Astrocyte (in vitro differentiated cells and primary cell): ENCODE data around the gene ADAMTS9. TPM values are rescaled to one million over a fixed set of nuclear protein-coding genes. Genes with fewer than 3 reads are reported as not detected.

ENCODE experiments used
- DNase-seq: peaks from one replicate; pipeline ENCODE4 v3.0.0-alpha.2; 2010; ENCODE audit warnings: low read depth
- FAIRE-seq: peaks from 2 replicates; lab custom pipeline; 2011; peaks lifted over from hg19 to GRCh38; lab: Jason Lieb, UNC
- H2AFZ ChIP-seq: 2 replicates; pipeline ENCODE4 v1.6.0; 2012; ENCODE audit warnings: low read depth, low read length, inconsistent platforms
- H3K27ac ChIP-seq: 2 replicates; pipeline ENCODE4 v1.5.1; 2011; ENCODE audit warnings: low read depth, low read length, inconsistent platforms
- H3K27me3 ChIP-seq: 2 replicates; pipeline ENCODE4 v1.6.0; 2011; ENCODE audit warnings: low read length, inconsistent platforms; ENCODE audit not compliant: insufficient read depth
- H3K36me3 ChIP-seq: 2 replicates; pipeline ENCODE4 v1.5.1; 2011; ENCODE audit warnings: low read length, inconsistent platforms; ENCODE audit not compliant: insufficient read depth
- H3K4me1 ChIP-seq: 2 replicates; pipeline ENCODE4 v1.5.1; 2011; ENCODE audit warnings: low read length, inconsistent platforms; ENCODE audit not compliant: insufficient read depth
- H3K4me2 ChIP-seq: 2 replicates; pipeline ENCODE4 v1.6.0; 2012; ENCODE audit warnings: low read length, inconsistent platforms
- H3K4me3 ChIP-seq: 2 replicates; pipeline ENCODE4 v1.5.1; 2011; ENCODE audit warnings: low read depth, mild to moderate bottlenecking, low read length, inconsistent platforms; ENCODE audit not compliant: insufficient read depth
- H3K79me2 ChIP-seq: 2 replicates; pipeline ENCODE4 v1.6.0; 2012; ENCODE audit warnings: mild to moderate bottlenecking, low read length, inconsistent platforms; ENCODE audit not compliant: insufficient read depth
- H3K9ac ChIP-seq: 2 replicates; pipeline ENCODE4 v1.6.0; 2012; ENCODE audit warnings: mild to moderate bottlenecking, low read length, inconsistent platforms
- H3K9me3 ChIP-seq: 2 replicates; pipeline ENCODE4 v1.5.1; 2012; ENCODE audit warnings: low read depth, mild to moderate bottlenecking, low read length, inconsistent platforms; ENCODE audit not compliant: insufficient read depth
- H4K20me1 ChIP-seq: 2 replicates; pipeline ENCODE4 v1.6.0; 2012; ENCODE audit warnings: low read length, inconsistent platforms; ENCODE audit not compliant: insufficient read depth
- H3K27ac Mint-ChIP-seq: one replicate; pipeline ENCODE4 v1.8.0; 2021; ENCODE audit warnings: mild to moderate bottlenecking, mixed read lengths; ENCODE audit not compliant: unreplicated experiment
- H3K27me3 Mint-ChIP-seq: one replicate; pipeline ENCODE4 v1.8.0; 2021; ENCODE audit warnings: low read depth, mixed read lengths; ENCODE audit not compliant: unreplicated experiment
- H3K36me3 Mint-ChIP-seq: one replicate; pipeline ENCODE4 v1.8.0; 2021; ENCODE audit warnings: low read depth, mixed read lengths; ENCODE audit not compliant: unreplicated experiment
- H3K4me1 Mint-ChIP-seq: one replicate; pipeline ENCODE4 v1.8.0; 2021; ENCODE audit warnings: low read depth, mixed read lengths; ENCODE audit not compliant: unreplicated experiment
- H3K4me3 Mint-ChIP-seq: one replicate; pipeline ENCODE4 v1.8.0; 2021; ENCODE audit warnings: mild to moderate bottlenecking, moderate library complexity, mixed read lengths; ENCODE audit not compliant: unreplicated experiment
- H3K9me3 Mint-ChIP-seq: one replicate; pipeline ENCODE4 v1.8.0; 2021; ENCODE audit warnings: mild to moderate bottlenecking, mixed read lengths; ENCODE audit not compliant: unreplicated experiment
- EZH2 ChIP-seq: IDR thresholded peaks from 2 replicates; pipeline ENCODE4 v1.6.1; 2012; ENCODE audit warnings: mild to moderate bottlenecking, low read length, inconsistent platforms; ENCODE audit not compliant: insufficient read depth
- total RNA-seq: library from RNA; stranded (reverse); gene quantifications from 2 replicates; pipeline ENCODE4 v1.2.1, GENCODE V29; 2021
- TF ChIP-seq, protein P1 (sequence below): IDR thresholded peaks from 2 replicates; pipeline ENCODE4 v1.5.1; 2011; ENCODE audit warnings: low read depth, mild to moderate bottlenecking, inconsistent platforms, low read length, moderate library complexity; ENCODE audit not compliant: insufficient read depth

The ADAMTS9 gene
- total RNA-seq, 1 donor from 2014 or later, result 8.3 TPM

DNA sequence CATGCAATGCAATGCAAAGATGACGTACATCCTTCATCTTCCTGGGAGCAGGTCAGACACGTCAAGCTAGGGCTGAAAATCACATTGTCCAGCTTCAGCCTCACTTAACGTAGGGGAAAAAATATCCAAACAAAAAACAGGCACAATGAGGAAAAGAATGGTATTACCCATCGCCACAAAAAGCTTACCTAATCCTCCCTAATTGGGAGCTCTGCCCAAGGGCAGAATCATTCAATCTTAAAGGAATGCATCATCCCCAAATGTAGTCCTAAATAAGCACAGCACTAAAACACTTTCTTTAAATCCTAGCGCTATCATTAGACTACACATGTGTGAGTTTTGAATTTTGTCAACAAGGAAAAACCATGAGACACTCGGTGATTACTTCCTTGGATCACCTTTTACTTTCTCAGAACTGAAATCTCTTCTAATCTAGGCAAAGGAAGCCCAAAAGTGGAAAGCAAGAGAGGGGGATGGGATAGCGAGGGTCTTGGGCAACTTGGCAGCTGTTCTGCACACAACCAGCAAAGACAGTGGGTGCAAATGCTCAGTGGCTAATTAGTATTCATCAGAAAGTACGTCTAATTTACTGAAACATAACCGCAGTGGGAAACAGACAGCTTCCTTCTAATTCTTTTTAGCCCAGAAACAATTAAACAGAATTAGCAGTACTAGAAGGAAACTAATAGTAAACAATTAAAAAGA, 87.4 kb downstream of the ADAMTS9 start:
- Histone ChIP-seq H4K20me1 (no peaks in the 10 kb centered on the region), H3K79me2 (no peaks in the 10 kb centered on the region), H3K9ac (no peak overlapping the region), H3K9me3 (no peaks in the 10 kb centered on the region), H2AFZ (no peak overlapping the region), H3K4me1 (peaks cover 2% of the 10 kb centered on the region), H3K27me3 (no peaks in the 10 kb centered on the region), H3K4me3 (no peak overlapping the region), H3K4me2 (no peak overlapping the region), H3K36me3 (no peaks in the 10 kb centered on the region), H3K27ac (no peak overlapping the region)
- Mint-ChIP-seq H3K27ac (no peak overlapping the region), H3K9me3 (peaks cover 4% of the 10 kb centered on the region), H3K27me3 (peaks cover 1% of the 10 kb centered on the region), H3K4me1 (peaks cover 3% of the 10 kb centered on the region), H3K36me3 (peaks cover 10% of the 10 kb centered on the region), H3K4me3 (no peak overlapping the region)
- FAIRE-seq (no peak), DNase-seq (no peak)
- no peak for TF ChIP-seq EZH2
- TF ChIP-seq, protein P1, sequence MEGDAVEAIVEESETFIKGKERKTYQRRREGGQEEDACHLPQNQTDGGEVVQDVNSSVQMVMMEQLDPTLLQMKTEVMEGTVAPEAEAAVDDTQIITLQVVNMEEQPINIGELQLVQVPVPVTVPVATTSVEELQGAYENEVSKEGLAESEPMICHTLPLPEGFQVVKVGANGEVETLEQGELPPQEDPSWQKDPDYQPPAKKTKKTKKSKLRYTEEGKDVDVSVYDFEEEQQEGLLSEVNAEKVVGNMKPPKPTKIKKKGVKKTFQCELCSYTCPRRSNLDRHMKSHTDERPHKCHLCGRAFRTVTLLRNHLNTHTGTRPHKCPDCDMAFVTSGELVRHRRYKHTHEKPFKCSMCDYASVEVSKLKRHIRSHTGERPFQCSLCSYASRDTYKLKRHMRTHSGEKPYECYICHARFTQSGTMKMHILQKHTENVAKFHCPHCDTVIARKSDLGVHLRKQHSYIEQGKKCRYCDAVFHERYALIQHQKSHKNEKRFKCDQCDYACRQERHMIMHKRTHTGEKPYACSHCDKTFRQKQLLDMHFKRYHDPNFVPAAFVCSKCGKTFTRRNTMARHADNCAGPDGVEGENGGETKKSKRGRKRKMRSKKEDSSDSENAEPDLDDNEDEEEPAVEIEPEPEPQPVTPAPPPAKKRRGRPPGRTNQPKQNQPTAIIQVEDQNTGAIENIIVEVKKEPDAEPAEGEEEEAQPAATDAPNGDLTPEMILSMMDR, result no peak

DNA sequence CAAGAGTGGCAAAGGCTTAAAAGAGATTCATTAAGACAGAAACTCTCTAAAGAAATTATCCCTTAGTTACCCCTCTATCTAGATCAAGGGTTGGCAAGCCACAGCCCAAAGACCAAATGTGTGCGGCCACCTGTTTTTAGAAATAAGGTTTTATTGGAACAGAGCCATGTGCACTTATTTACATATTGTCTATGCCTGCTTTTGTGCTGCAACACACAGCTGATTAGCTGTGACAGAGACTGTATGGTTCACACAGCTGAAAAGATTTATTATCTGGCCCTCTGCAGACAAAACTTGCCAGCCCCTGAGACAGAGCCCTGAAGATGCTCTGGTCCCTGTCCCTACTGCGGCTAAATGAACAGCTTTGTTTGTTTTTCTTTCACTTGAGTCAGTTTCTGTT, 88.1 kb downstream of the ADAMTS9 start:
- H3K36me3 Mint-ChIP-seq, result peaks cover 10% of the 10 kb centered on the region
- FAIRE-seq (no peak), DNase-seq (no peak)
- Histone ChIP-seq H3K27ac (no peak overlapping the region), H3K4me1 (peaks cover 2% of the 10 kb centered on the region), H3K4me3 (no peak overlapping the region), H3K27me3 (no peaks in the 10 kb centered on the region), H4K20me1 (no peaks in the 10 kb centered on the region), H3K79me2 (no peaks in the 10 kb centered on the region), H3K4me2 (no peak overlapping the region), H3K9ac (no peak overlapping the region), H3K36me3 (no peaks in the 10 kb centered on the region), H3K9me3 (no peaks in the 10 kb centered on the region), H2AFZ (no peak overlapping the region)
- H3K9me3 Mint-ChIP-seq, result peaks cover 4% of the 10 kb centered on the region
- no peak for TF ChIP-seq EZH2
- TF ChIP-seq, protein P1, result no peak
- peaks cover 1% of the 10 kb centered on the region for H3K27me3 Mint-ChIP-seq
- H3K27ac Mint-ChIP-seq, result no peak overlapping the region
- no peak overlapping the region for H3K4me3 Mint-ChIP-seq
- H3K4me1 Mint-ChIP-seq, result peaks cover 10% of the 10 kb centered on the region

DNA sequence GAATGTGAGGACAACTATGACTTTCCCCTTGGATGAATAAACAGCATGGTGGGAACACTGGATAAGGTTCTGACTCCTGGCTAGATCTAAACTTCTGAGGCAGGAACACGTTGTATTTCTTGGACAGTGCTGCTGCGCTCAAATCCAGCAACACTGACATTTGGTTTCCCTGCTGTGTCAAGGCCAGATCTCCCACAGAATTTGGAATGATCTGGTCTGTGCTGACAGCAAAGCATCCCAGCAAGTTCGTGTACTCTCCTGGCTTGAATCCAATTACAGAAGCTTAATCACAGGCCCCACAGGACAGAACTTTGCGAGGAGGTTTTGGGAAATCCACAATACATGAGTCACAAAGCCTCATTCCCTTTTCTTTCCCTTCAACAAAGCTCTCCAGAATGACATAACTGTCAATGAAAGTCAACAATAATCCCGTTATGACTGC, 92.5 kb downstream of the ADAMTS9 start:
- DNase-seq (peak; percentile 90), FAIRE-seq (peak; percentile 97)
- Histone ChIP-seq H3K4me1 (peaks cover 2% of the 10 kb centered on the region), H3K27me3 (peaks cover 3% of the 10 kb centered on the region), H2AFZ (peak overlapping the region; percentile 7), H3K36me3 (no peaks in the 10 kb centered on the region), H3K4me2 (peak overlapping the region; percentile 19), H3K27ac (no peak overlapping the region), H4K20me1 (no peaks in the 10 kb centered on the region), H3K79me2 (no peaks in the 10 kb centered on the region), H3K9ac (no peak overlapping the region), H3K4me3 (no peak overlapping the region), H3K9me3 (no peaks in the 10 kb centered on the region)
- H3K4me1 Mint-ChIP-seq, result peaks cover 10% of the 10 kb centered on the region
- H3K27ac Mint-ChIP-seq, result no peak overlapping the region
- H3K4me3 Mint-ChIP-seq, result no peak overlapping the region
- TF ChIP-seq, protein P1, result no peak
- no peak for TF ChIP-seq EZH2
- peaks cover 1% of the 10 kb centered on the region for H3K27me3 Mint-ChIP-seq
- H3K36me3 Mint-ChIP-seq, result no peaks in the 10 kb centered on the region
- H3K9me3 Mint-ChIP-seq, result no peaks in the 10 kb centered on the region
